OCI-LY1 (cell line): ENCODE measurements around the gene CD209.

Source experiments
- EZH2 ChIP-seq: fragments of 200-600 bp; sonication (generic), shearing (Covaris generic); IDR thresholded peaks from 2 replicates; pipeline ENCODE4 v1.8.0; 2017; ENCODE audit warnings: borderline replicate concordance, mixed run types, mild to moderate bottlenecking, antibody characterized with exemption, low read length, moderate library complexity, mixed read lengths
- TF ChIP-seq, protein P1 (sequence below): fragments of 200-600 bp; sonication (generic), shearing (Covaris generic); IDR thresholded peaks from 2 replicates; pipeline ENCODE4 v1.5.1; 2017; ENCODE audit warnings: mild to moderate bottlenecking, antibody characterized with exemption, low read length, moderate library complexity, mixed read lengths

DNA sequence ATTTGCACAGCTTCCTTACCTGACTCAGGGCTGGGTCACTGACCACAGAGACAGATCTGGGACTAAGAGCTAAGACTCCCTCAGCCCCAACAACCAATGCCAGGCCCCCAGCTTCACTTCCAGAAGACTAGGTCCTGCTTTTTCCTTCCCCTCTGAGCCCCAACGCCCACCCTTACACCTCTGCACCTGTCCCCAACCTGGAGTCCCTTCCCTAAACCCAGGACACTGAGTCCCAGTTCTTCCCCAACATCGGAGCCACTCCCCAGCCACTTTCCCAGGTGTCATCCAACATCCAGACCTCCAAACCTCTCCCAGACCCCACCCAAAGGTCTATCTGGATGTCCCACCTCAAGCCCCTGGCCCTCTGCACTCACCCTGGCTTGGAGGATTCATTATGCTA, 48.3 kb downstream of the CD209 start:
- TF ChIP-seq EZH2: no peak
- TF ChIP-seq, protein P1, sequence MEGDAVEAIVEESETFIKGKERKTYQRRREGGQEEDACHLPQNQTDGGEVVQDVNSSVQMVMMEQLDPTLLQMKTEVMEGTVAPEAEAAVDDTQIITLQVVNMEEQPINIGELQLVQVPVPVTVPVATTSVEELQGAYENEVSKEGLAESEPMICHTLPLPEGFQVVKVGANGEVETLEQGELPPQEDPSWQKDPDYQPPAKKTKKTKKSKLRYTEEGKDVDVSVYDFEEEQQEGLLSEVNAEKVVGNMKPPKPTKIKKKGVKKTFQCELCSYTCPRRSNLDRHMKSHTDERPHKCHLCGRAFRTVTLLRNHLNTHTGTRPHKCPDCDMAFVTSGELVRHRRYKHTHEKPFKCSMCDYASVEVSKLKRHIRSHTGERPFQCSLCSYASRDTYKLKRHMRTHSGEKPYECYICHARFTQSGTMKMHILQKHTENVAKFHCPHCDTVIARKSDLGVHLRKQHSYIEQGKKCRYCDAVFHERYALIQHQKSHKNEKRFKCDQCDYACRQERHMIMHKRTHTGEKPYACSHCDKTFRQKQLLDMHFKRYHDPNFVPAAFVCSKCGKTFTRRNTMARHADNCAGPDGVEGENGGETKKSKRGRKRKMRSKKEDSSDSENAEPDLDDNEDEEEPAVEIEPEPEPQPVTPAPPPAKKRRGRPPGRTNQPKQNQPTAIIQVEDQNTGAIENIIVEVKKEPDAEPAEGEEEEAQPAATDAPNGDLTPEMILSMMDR: no peak
